Measurements from ENCODE around the gene PRPH2. TPM values are rescaled to one million over a fixed set of nuclear protein-coding genes. Genes with fewer than 3 reads are reported as not detected.

PRPH2 gene
- total and polyA plus RNA-seq, 2 experiments from 2014 or later, result 7.3 to 15.0 TPM

DNA sequence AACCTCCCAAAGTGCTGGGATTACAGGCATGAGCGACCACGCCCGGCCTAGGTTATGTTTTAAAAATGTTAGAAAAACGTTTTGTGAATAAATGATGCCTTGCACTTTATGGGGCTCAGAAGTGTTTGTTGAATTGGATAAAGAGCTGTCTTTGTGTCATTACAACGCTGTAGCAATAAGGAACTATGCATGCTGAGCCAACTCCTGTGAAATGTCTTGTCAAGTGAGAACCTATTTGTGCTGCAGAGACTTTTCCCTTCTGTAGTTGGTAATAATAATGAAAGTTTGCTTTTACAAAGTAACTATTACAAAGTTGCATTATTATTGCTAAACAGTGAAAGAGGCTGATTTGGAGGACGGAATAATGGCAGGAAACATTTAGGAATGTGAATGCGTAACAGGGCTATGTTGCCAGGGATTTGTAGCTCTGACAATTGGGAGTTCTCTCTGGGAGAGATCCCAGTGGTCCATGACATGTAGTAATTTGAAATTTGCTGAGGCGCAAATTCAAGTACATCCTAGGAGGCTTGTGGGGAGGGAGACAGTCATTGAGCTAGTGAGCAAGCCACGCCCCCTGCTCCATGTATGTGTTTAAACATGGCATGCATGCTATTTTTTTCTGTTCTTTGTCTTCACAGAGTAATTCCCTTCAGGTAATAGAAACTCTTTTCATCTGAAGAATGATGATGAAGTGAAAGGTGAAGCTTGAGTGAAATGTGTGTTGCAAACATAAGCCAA lies 42.7 kb upstream of the PRPH2 start:
- Histone ChIP-seq H3K4me3 (no peak overlapping the region), H3K27ac (no peak overlapping the region), H3K4me1 (ENCODE audit: low read depth) (no peaks in the 10 kb centered on the region), H3K9me3 (ENCODE audit: low read depth) (no peaks in the 10 kb centered on the region), H3K36me3 (no peaks in the 10 kb centered on the region), H3K27me3 (no peaks in the 10 kb centered on the region)
- TF ChIP-seq, protein P1, sequence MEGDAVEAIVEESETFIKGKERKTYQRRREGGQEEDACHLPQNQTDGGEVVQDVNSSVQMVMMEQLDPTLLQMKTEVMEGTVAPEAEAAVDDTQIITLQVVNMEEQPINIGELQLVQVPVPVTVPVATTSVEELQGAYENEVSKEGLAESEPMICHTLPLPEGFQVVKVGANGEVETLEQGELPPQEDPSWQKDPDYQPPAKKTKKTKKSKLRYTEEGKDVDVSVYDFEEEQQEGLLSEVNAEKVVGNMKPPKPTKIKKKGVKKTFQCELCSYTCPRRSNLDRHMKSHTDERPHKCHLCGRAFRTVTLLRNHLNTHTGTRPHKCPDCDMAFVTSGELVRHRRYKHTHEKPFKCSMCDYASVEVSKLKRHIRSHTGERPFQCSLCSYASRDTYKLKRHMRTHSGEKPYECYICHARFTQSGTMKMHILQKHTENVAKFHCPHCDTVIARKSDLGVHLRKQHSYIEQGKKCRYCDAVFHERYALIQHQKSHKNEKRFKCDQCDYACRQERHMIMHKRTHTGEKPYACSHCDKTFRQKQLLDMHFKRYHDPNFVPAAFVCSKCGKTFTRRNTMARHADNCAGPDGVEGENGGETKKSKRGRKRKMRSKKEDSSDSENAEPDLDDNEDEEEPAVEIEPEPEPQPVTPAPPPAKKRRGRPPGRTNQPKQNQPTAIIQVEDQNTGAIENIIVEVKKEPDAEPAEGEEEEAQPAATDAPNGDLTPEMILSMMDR (IDR thresholded peaks at IDR 0.05; ENCODE audit: low read depth, low read length), result no peak
- no peak for DNase-seq (ENCODE audit: low read depth in 1 of 2, low spot score in 1 of 2)

DNA sequence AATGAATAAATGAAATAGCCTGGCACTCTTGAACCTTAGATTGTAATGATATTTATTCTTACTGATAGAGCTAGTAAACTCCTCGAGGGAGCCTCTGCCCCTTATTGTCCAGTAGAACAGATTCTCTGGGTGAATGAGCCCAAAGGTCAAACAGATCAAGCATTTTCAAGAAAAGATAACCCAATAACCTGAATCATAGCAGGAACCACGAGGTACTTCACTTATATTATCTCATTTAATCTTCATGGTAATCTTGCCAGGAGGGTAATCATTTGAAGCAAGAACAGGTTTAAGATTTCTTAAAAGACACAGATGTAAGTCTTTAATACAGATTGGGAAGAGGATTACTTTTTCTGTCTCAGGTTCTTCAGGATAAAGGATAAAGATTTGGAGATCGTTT lies 40.6 kb upstream of the PRPH2 start:
- DNase-seq (ENCODE audit: low read depth in 1 of 2, low spot score in 1 of 2), result no peak
- Histone ChIP-seq H3K4me1 (ENCODE audit: low read depth) (no peaks in the 10 kb centered on the region), H3K36me3 (no peaks in the 10 kb centered on the region), H3K9me3 (ENCODE audit: low read depth) (no peaks in the 10 kb centered on the region), H3K27me3 (no peaks in the 10 kb centered on the region), H3K4me3 (no peak overlapping the region), H3K27ac (no peak overlapping the region)
- TF ChIP-seq, protein P1 (IDR thresholded peaks at IDR 0.05; ENCODE audit: low read depth, low read length), result no peak

DNA sequence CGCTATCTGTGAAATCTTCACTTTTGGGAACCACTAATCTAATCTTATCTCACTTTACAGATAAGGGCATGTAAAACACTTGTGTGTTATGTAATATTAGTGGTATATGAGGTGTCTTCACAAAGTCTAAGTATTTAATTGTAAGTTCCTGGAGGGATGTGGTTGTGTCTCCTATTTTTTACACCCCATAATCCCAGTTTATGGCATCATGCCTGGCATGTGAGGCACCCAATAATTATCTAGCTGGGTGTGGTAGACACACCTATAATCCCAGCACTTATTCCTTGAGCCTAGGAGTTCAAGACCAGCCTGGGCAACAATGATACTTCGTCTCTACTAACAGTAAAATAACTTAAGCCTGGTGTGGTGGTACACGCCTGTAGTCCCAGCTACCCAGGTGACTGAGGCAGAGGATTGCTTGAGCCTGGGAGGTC lies 40.0 kb upstream of the PRPH2 start:
- Histone ChIP-seq H3K36me3 (no peaks in the 10 kb centered on the region), H3K4me3 (no peak overlapping the region), H3K9me3 (ENCODE audit: low read depth) (no peaks in the 10 kb centered on the region), H3K27me3 (no peaks in the 10 kb centered on the region), H3K4me1 (ENCODE audit: low read depth) (no peaks in the 10 kb centered on the region), H3K27ac (no peak overlapping the region)
- no peak for DNase-seq (ENCODE audit: low read depth in 1 of 2, low spot score in 1 of 2)
- TF ChIP-seq, protein P1 (IDR thresholded peaks at IDR 0.05; ENCODE audit: low read depth, low read length), result no peak

DNA sequence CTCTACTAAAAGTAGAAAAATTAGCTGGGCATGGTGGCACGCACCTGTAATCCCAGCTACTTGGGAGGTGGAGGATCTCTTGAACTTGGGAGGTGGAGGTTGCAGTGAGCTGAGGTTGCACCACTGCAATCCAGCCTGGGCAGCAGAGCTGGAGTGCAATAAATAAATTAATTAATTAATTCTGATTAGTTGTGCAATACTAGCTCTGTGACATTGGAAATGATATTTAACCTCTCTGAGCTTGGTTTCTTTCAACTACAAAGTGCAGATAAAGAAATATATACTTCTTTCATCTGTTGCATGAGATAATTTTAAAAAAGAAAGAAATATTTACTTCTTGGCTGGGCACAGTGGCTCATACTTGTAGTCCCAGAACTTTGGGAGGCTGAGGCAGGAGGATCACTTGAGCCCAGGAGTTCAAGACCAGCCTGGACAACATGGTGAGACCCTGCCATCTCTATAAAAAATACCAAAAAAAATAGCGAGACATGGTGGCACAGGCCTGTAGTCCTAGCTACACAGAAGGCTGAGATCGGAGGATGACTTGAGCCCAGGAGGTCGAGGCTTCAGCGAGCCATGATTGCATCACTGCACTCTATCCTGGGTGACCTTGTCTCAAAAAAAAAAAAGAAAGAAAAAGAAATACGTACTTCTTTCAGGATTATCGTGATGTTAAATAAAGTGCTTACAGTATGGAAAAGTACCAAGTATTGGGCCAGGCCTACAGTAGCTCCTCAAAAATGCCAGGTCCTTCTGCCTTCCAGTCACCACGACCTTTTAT lies 39.1 kb upstream of the PRPH2 start:
- Histone ChIP-seq H3K27ac (no peak overlapping the region), H3K4me3 (no peak overlapping the region), H3K27me3 (no peaks in the 10 kb centered on the region), H3K4me1 (ENCODE audit: low read depth) (no peaks in the 10 kb centered on the region), H3K36me3 (no peaks in the 10 kb centered on the region), H3K9me3 (ENCODE audit: low read depth) (no peaks in the 10 kb centered on the region)
- TF ChIP-seq, protein P1 (IDR thresholded peaks at IDR 0.05; ENCODE audit: low read depth, low read length), result no peak
- DNase-seq (ENCODE audit: low read depth in 1 of 2, low spot score in 1 of 2), result no peak

DNA sequence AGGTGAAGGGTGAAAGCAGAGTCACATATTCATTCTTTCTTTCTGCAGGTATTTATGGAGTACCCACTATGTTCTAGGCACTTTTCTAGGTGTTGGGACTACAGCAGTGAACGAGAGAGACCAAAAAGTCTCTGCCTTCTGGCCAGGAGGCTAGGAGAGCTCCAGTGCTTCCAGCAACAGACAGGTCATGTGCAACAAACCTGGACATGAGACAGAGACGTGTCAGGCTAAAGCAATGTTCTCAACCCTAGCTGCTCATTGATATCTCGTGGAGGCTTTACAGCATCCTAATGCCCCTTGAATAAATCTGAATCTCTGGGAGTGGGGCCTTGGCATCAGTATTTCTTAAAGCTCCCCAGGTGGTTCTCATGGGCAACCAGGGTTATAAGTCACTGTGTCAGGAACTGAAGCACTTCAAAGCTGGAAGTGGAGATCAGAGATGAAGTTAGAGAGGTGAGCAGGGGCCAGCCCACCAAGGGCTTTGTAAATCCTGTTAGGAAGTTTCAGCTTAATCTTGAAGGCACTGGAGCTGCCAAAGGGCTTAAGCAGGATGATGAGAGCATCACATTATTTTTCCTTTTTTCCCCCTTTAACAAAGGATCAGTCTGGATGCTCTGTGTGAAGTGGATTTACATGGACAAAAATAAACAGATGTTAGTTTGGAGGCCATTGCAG lies 36.5 kb upstream of the PRPH2 start:
- no peaks in the 10 kb centered on the region for H3K9me3 ChIP-seq (ENCODE audit: low read depth)
- H3K4me3 ChIP-seq, result no peak overlapping the region
- H3K4me1 ChIP-seq (ENCODE audit: low read depth), result no peaks in the 10 kb centered on the region
- H3K36me3 ChIP-seq, result no peaks in the 10 kb centered on the region
- DNase-seq (ENCODE audit: low read depth in 1 of 2, low spot score in 1 of 2), result no peak
- TF ChIP-seq, protein P1 (IDR thresholded peaks at IDR 0.05; ENCODE audit: low read depth, low read length), result no peak
- H3K27ac ChIP-seq, result no peak overlapping the region
- no peaks in the 10 kb centered on the region for H3K27me3 ChIP-seq
